Ishikawa (cell line): ENCODE data around the gene SS18L1.

Experiments
- CEBPB ChIP-seq: IDR thresholded peaks from 2 replicates; pipeline ENCODE4 v1.6.1; 2012
- CREB1 ChIP-seq: IDR thresholded peaks from 2 replicates; pipeline ENCODE4 v1.6.1; 2012; ENCODE audit warnings: low read depth
- EGR1 ChIP-seq: IDR thresholded peaks from 2 replicates; pipeline ENCODE4 v1.6.1; 2012
- EP300 ChIP-seq: IDR thresholded peaks from 2 replicates; pipeline ENCODE4 v1.6.1; 2012; ENCODE audit warnings: borderline replicate concordance
- FOXM1 ChIP-seq: IDR thresholded peaks from 2 replicates; pipeline ENCODE4 v1.6.1; 2012; ENCODE audit warnings: low read depth, borderline replicate concordance
- MAX ChIP-seq: IDR thresholded peaks from 2 replicates; pipeline ENCODE4 v1.6.1; 2012
- NFIC ChIP-seq: IDR thresholded peaks from 2 replicates; pipeline ENCODE4 v1.6.1; 2012
- RAD21 ChIP-seq: IDR thresholded peaks from 2 replicates; pipeline ENCODE4 v1.6.1; 2012; ENCODE audit warnings: low read depth
- REST ChIP-seq: IDR thresholded peaks from 2 replicates; pipeline ENCODE4 v1.6.1; 2012; ENCODE audit warnings: low read depth, mild to moderate bottlenecking
- TAF1 ChIP-seq: IDR thresholded peaks from 2 replicates; pipeline ENCODE4 v1.6.1; 2012; ENCODE audit warnings: low read depth, mild to moderate bottlenecking
- TCF12 ChIP-seq: IDR thresholded peaks from 2 replicates; pipeline ENCODE4 v1.6.1; 2012; ENCODE audit warnings: low read depth
- TEAD4 ChIP-seq: IDR thresholded peaks from 2 replicates; pipeline ENCODE4 v1.6.1; 2012
- USF1 ChIP-seq: IDR thresholded peaks from 2 replicates; pipeline ENCODE4 v1.6.1; 2012
- YY1 ChIP-seq: IDR thresholded peaks from 2 replicates; pipeline ENCODE4 v1.6.1; 2012; ENCODE audit warnings: low read depth
- ZBTB7A ChIP-seq: IDR thresholded peaks from 2 replicates; pipeline ENCODE4 v1.6.1; 2012; ENCODE audit warnings: low read depth

The SS18L1 gene

GRCh38 chr20:62104234-62104789 is 39.3 kb upstream of the SS18L1 start:
- TF ChIP-seq REST = no peak
- TF ChIP-seq USF1 = no peak
- no peak for TF ChIP-seq ZBTB7A
- no peak for TF ChIP-seq CEBPB
- no peak for TF ChIP-seq RAD21
- TF ChIP-seq TEAD4 = no peak
- TF ChIP-seq EP300 = no peak
- TF ChIP-seq EGR1 = no peak
- TF ChIP-seq TCF12 = no peak
- no peak for TF ChIP-seq MAX
- TF ChIP-seq TAF1 = no peak
- no peak for TF ChIP-seq NFIC
- TF ChIP-seq CREB1 = no peak
- no peak for TF ChIP-seq FOXM1
- TF ChIP-seq YY1 = no peak

GRCh38 chr20:62104791-62105345 is 38.7 kb upstream of the SS18L1 start:
- no peak for TF ChIP-seq EP300
- no peak for TF ChIP-seq REST
- TF ChIP-seq MAX = no peak
- TF ChIP-seq YY1 = no peak
- TF ChIP-seq TCF12 = no peak
- TF ChIP-seq CEBPB = no peak
- no peak for TF ChIP-seq ZBTB7A
- TF ChIP-seq CREB1 = no peak
- no peak for TF ChIP-seq TEAD4
- TF ChIP-seq RAD21 = no peak

GRCh38 chr20:62105592-62105991 is 38.0 kb upstream of the SS18L1 start:
- TF ChIP-seq YY1 = no peak
- TF ChIP-seq NFIC = no peak
- no peak for TF ChIP-seq ZBTB7A
- TF ChIP-seq MAX = no peak
- TF ChIP-seq RAD21 = no peak
- no peak for TF ChIP-seq EGR1
- TF ChIP-seq TEAD4 = no peak
- TF ChIP-seq FOXM1 = no peak
- no peak for TF ChIP-seq CEBPB
- TF ChIP-seq REST = no peak
- TF ChIP-seq TCF12 = no peak
- TF ChIP-seq USF1 = no peak
- no peak for TF ChIP-seq EP300
- TF ChIP-seq TAF1 = no peak
- TF ChIP-seq CREB1 = no peak

- no peak for TF ChIP-seq CEBPB
Measured at GRCh38 chr20:62111148-62111547, 32.4 kb upstream of the SS18L1 start.
